Measurements from ENCODE around the gene CYSRT1. TPM values are rescaled to one million over a fixed set of nuclear protein-coding genes. Genes with fewer than 3 reads are reported as not detected.
A peak's percentile ranks its signal among the peaks of the same experiment; 100 is the strongest.

CYSRT1 gene
- total RNA-seq, 1 donor from 2014 or later = 0.27 TPM

DNA sequence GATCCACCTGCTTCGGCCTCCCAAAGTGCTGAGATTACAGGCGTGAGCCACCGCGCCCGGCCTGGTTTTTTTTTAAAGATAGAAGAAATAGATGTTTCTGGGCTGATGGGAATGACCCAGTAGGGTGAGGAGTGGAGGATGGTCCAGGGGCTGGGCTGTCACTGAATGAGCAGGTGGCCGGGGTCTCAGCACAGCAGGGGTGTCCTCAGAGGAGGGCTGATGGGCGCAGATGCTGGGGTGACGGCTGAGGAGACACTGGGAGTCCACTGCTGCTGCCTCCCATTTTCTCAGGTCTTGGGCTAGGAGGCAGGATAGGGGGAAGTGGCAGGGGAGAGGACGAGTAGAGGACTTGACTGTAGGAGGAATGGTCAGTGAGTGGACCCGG is 50.2 kb downstream of the CYSRT1 start:
- peak overlapping the region; percentile 99 for H3K27ac ChIP-seq (replicated peaks)
- no peak overlapping the region for H3K4me3 ChIP-seq
- intact Hi-C loops (cut with micrococcal nuclease) = no loop called here
- TF ChIP-seq, protein P1, sequence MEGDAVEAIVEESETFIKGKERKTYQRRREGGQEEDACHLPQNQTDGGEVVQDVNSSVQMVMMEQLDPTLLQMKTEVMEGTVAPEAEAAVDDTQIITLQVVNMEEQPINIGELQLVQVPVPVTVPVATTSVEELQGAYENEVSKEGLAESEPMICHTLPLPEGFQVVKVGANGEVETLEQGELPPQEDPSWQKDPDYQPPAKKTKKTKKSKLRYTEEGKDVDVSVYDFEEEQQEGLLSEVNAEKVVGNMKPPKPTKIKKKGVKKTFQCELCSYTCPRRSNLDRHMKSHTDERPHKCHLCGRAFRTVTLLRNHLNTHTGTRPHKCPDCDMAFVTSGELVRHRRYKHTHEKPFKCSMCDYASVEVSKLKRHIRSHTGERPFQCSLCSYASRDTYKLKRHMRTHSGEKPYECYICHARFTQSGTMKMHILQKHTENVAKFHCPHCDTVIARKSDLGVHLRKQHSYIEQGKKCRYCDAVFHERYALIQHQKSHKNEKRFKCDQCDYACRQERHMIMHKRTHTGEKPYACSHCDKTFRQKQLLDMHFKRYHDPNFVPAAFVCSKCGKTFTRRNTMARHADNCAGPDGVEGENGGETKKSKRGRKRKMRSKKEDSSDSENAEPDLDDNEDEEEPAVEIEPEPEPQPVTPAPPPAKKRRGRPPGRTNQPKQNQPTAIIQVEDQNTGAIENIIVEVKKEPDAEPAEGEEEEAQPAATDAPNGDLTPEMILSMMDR (IDR thresholded peaks at IDR 0.05; ENCODE audit: borderline replicate concordance) = no peak
- peaks cover 41% of the 10 kb centered on the region for H3K36me3 ChIP-seq
- DNase-seq = no peak
- no peaks in the 10 kb centered on the region for H3K9me3 ChIP-seq (replicated peaks)
- H3K27me3 ChIP-seq (ENCODE audit: low read depth) = peaks cover 7% of the 10 kb centered on the region
- peaks cover 96% of the 10 kb centered on the region for H3K4me1 ChIP-seq

Other genes with a start within 250 kb of the CYSRT1 start
- gene PTGDS, start 247.7 kb upstream of the CYSRT1 start, total RNA-seq = 3,579 TPM
- gene LCNL1, start 242.2 kb upstream of the CYSRT1 start, total RNA-seq = 11.7 TPM
- gene PAXX, start 232.8 kb upstream of the CYSRT1 start, total RNA-seq = 19.8 TPM
- 1.6 TPM for gene CLIC3, start 228.6 kb upstream of the CYSRT1 start, total RNA-seq
- gene ABCA2, start 196.9 kb upstream of the CYSRT1 start, total RNA-seq = 29.9 TPM
- not detected for gene FUT7, start 193.1 kb upstream of the CYSRT1 start, total RNA-seq
- 63.9 TPM for gene NPDC1, start 179.0 kb upstream of the CYSRT1 start, total RNA-seq
- 1.5 TPM for gene ENTPD2, start 171.1 kb upstream of the CYSRT1 start, total RNA-seq
- gene SAPCD2, start 154.6 kb upstream of the CYSRT1 start, total RNA-seq = 0.25 TPM
- 11.5 TPM for gene UAP1L1, start 147.7 kb upstream of the CYSRT1 start, total RNA-seq
- 20.6 TPM for gene MAN1B1, start 138.2 kb upstream of the CYSRT1 start, total RNA-seq
- gene DPP7, start 110.4 kb upstream of the CYSRT1 start, total RNA-seq = 130 TPM
- gene GRIN1, start 86.0 kb upstream of the CYSRT1 start, total RNA-seq = not detected
- gene LRRC26, start 55.1 kb upstream of the CYSRT1 start, total RNA-seq = not detected
- not detected for gene TMEM210, start 53.1 kb upstream of the CYSRT1 start, total RNA-seq
- gene ANAPC2, start 36.6 kb upstream of the CYSRT1 start, total RNA-seq = 34.7 TPM
- gene SSNA1, start 36.5 kb upstream of the CYSRT1 start, total RNA-seq = 72.3 TPM
- gene TPRN, start 24.4 kb upstream of the CYSRT1 start, total RNA-seq = 18.0 TPM
- 47.6 TPM for gene TMEM203, start 19.5 kb upstream of the CYSRT1 start, total RNA-seq
- 6.5 TPM for gene NDOR1, start 19.5 kb upstream of the CYSRT1 start, total RNA-seq
- gene RNF208, start 2.9 kb upstream of the CYSRT1 start, total RNA-seq = 31.5 TPM
- not detected for gene RNF224, start 2.3 kb downstream of the CYSRT1 start, total RNA-seq
- gene SLC34A3, start 5.7 kb downstream of the CYSRT1 start, total RNA-seq = not detected
- gene TUBB4B, start 16.1 kb downstream of the CYSRT1 start, total RNA-seq = 463 TPM
- 0.58 TPM for gene STPG3, start 26.1 kb downstream of the CYSRT1 start, total RNA-seq
- gene NELFB, start 30.2 kb downstream of the CYSRT1 start, total RNA-seq = 35.2 TPM
- 16.3 TPM for gene TOR4A, start 52.6 kb downstream of the CYSRT1 start, total RNA-seq
- 5.1 TPM for gene NRARP, start 77.1 kb downstream of the CYSRT1 start, total RNA-seq
- 9.2 TPM for gene EXD3, start 198.0 kb downstream of the CYSRT1 start, total RNA-seq
- 2.0 TPM for gene NOXA1, start 198.2 kb downstream of the CYSRT1 start, total RNA-seq
- not detected for gene ENTPD8, start 216.2 kb downstream of the CYSRT1 start, total RNA-seq
- gene NSMF, start 234.2 kb downstream of the CYSRT1 start, total RNA-seq = 9.8 TPM